Vagina (tissue), 2 donors: ENCODE results near the gene IRAK1.

Source experiments
- CTCF ChIP-seq, 3 experiments: fragments of 450-650 bp in 2 of 3; fragments of 200-600 bp in 1 of 3; sonication (generic) in 1 of 3; IDR thresholded peaks; one replicate each; pipeline ENCODE4 v1.5.1; 2017 to 2019; ENCODE audit warnings: antibody characterized with exemption in 3 of 3, mild to moderate bottlenecking in 2 of 3, moderate library complexity in 2 of 3
- POLR2A ChIP-seq, 2 donors: fragments of 450-650 bp; IDR thresholded peaks; one replicate each; pipeline ENCODE4 v1.6.1; 2017; ENCODE audit warnings: antibody characterized with exemption in 2 of 2, mild to moderate bottlenecking in 2 of 2, moderate library complexity in 2 of 2

- no peak for TF ChIP-seq CTCF (IDR thresholded peaks at IDR 0.05)
- TF ChIP-seq POLR2A (IDR thresholded peaks at IDR 0.05): no peak
Observed at GRCh38 chrX:153989973-153990655, 29.6 kb downstream of the IRAK1 start.
